ENCODE measurements around the gene PRM1. TPM values are rescaled to one million over a fixed set of nuclear protein-coding genes. Genes with fewer than 3 reads are reported as not detected.
"Not testable (repeated sequence)": the region's sequence is repeated elsewhere in the genome, so short reads cannot be mapped to it uniquely, and the experiment has no call there.

The PRM1 gene
- polyA plus RNA-seq, 2 of the 4 experiments (the other 2 are of a cell fraction): not detected

DNA sequence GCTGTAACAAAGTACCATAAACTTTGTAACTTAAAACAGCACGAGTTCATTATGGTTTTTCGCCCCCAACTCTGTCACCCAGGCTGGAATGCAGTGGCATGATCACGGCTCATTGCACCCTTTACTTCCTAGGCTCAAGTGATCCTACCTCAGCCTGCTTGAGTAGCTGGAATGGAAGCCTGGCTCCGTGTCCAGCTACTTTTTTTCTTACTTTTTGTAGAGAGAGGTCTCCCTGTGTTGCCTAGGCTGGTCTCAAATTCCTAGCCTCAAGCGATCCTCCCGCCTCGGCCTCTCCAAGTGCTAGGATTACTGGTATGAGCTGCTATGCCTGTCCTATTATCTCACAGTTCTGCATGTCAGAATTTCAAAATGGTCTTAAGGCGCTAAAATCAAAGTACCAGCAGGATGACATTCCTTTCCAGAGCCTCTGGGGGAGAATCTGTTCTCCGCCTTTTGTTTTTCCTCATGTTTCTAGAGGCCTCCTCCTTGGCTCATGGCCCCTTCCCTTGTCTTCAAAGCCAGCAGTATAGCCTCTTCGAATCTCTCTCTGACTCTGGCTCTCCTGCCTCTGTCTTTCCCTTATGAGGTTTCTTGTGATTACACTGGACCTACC lies 10.1 kb upstream of the PRM1 start:
- POLR2A ChIA-PET: no interaction called here
- Histone ChIP-seq H3K27ac (no peak overlapping the region), H3K4me1 (no peaks in the 10 kb centered on the region), H3K9me3 (no peaks in the 10 kb centered on the region), H3K4me3 (no peak overlapping the region), H3K4me2 (no peak overlapping the region)
- TF ChIP-seq, protein P1, sequence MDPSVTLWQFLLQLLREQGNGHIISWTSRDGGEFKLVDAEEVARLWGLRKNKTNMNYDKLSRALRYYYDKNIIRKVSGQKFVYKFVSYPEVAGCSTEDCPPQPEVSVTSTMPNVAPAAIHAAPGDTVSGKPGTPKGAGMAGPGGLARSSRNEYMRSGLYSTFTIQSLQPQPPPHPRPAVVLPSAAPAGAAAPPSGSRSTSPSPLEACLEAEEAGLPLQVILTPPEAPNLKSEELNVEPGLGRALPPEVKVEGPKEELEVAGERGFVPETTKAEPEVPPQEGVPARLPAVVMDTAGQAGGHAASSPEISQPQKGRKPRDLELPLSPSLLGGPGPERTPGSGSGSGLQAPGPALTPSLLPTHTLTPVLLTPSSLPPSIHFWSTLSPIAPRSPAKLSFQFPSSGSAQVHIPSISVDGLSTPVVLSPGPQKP (IDR thresholded peaks at IDR 0.05; ENCODE audit: low read depth, low read length): no peak
- TF ChIP-seq NFE2L2 (conservative IDR thresholded peaks at IDR 0.05; ENCODE audit: low read length) (no peak), MYC (IDR thresholded peaks at IDR 0.05; ENCODE audit: borderline replicate concordance, low read length) (no peak), FOSB (CRISPR knock-in tag; IDR thresholded peaks at IDR 0.05) (no peak)
- WGBS (ENCODE audit: missing lambda C conversion rate): 52% methylated on average over 10 of the region's 10 CpGs
- DNase-seq (ENCODE audit: low read depth in 1 of 2, low spot score in 1 of 2) (no peak), ATAC-seq (no peak), FAIRE-seq (no peak)
- CTCF ChIA-PET: interaction anchor here (0.9 to 1.6 kb wide), 2 partner anchors 35 to 328 kb away, joined by 3 to 7 read pairs; partner anchors contain the start of gene SOCS1

GRCh38 chr16:11290102-11290893 lies 9.2 kb upstream of the PRM1 start:
- 46% methylated on average over 8 of the region's 8 CpGs for WGBS (ENCODE audit: missing lambda C conversion rate)
- no peak overlapping the region for H3K27ac ChIP-seq
- ChIA-PET CTCF (interaction anchor here (1.6 kb wide), 1 partner anchor 34 kb away, joined by 7 read pairs; the partner anchor contains the start of gene SOCS1), POLR2A (no interaction called here)
- no peaks in the 10 kb centered on the region for H3K4me1 ChIP-seq
- FAIRE-seq (no peak), ATAC-seq (no peak), DNase-seq (ENCODE audit: low read depth in 1 of 2, low spot score in 1 of 2) (no peak)
- no peak overlapping the region for H3K4me3 ChIP-seq
- H3K4me2 ChIP-seq: no peak overlapping the region
- TF ChIP-seq SMC3 (IDR thresholded peaks at IDR 0.05) (no peak), ZNF302 (CRISPR knock-in tag; IDR thresholded peaks at IDR 0.05) (no peak), NR3C1 (IDR thresholded peaks at IDR 0.05) (no peak), USF2 (IDR thresholded peaks at IDR 0.05) (no peak), JUN (IDR thresholded peaks at IDR 0.05) (no peak), EHF (CRISPR knock-in tag; IDR thresholded peaks at IDR 0.05) (no peak)
- TF ChIP-seq, protein P2, sequence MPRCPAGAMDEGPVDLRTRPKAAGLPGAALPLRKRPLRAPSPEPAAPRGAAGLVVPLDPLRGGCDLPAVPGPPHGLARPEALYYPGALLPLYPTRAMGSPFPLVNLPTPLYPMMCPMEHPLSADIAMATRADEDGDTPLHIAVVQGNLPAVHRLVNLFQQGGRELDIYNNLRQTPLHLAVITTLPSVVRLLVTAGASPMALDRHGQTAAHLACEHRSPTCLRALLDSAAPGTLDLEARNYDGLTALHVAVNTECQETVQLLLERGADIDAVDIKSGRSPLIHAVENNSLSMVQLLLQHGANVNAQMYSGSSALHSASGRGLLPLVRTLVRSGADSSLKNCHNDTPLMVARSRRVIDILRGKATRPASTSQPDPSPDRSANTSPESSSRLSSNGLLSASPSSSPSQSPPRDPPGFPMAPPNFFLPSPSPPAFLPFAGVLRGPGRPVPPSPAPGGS (IDR thresholded peaks at IDR 0.05): no peak
- no peaks in the 10 kb centered on the region for H3K9me3 ChIP-seq

GRCh38 chr16:11289696-11290095 lies 8.6 kb upstream of the PRM1 start:
- not testable (repeated sequence) for ATAC-seq; DNase-seq (ENCODE audit: low read depth in 1 of 2, low spot score in 1 of 2); H3K4me3 ChIP-seq; H3K9me3 ChIP-seq; H3K4me1 ChIP-seq; H3K4me2 ChIP-seq; H3K27ac ChIP-seq; FAIRE-seq
- WGBS (ENCODE audit: missing lambda C conversion rate): 47% methylated on average over 4 of the region's 4 CpGs
- ChIA-PET POLR2A (interaction anchor here (1.6 kb wide), 1 partner anchor 34 kb away, joined by 7 read pairs; the partner anchor contains the start of gene SOCS1), CTCF (interaction anchor here (0.8 to 1.2 kb wide), 2 partner anchors 32 to 325 kb away, joined by 3 to 4 read pairs; no protein-coding TSS in a partner anchor)

GRCh38 chr16:11289202-11289601 lies 8.1 kb upstream of the PRM1 start:
- TF ChIP-seq NR3C1 (IDR thresholded peaks at IDR 0.05) (no peak), KDM5A (IDR thresholded peaks at IDR 0.05) (no peak), JUN (IDR thresholded peaks at IDR 0.05) (no peak), SREBF2 (IDR thresholded peaks at IDR 0.05) (no peak), CHD2 (IDR thresholded peaks at IDR 0.05; ENCODE audit: low read length, partially characterized antibody) (no peak), RNF2 (IDR thresholded peaks at IDR 0.05; ENCODE audit: borderline replicate concordance, low read depth) (no peak), MAFK (IDR thresholded peaks at IDR 0.05; ENCODE audit: partially characterized antibody) (no peak), RCOR1 (IDR thresholded peaks at IDR 0.05; ENCODE audit: low read depth, low read length) (no peak), HOXA7 (CRISPR knock-in tag; IDR thresholded peaks at IDR 0.05) (no peak), ESRRA (IDR thresholded peaks at IDR 0.05; ENCODE audit: borderline replicate concordance, low read length) (no peak), CHD4 (IDR thresholded peaks at IDR 0.05; ENCODE audit: borderline replicate concordance) (no peak), GATA3 (IDR thresholded peaks at IDR 0.05; ENCODE audit: borderline replicate concordance) (no peak)
- TF ChIP-seq, protein P1 (IDR thresholded peaks at IDR 0.05; ENCODE audit: low read depth, low read length): no peak
- TF ChIP-seq, protein P3, sequence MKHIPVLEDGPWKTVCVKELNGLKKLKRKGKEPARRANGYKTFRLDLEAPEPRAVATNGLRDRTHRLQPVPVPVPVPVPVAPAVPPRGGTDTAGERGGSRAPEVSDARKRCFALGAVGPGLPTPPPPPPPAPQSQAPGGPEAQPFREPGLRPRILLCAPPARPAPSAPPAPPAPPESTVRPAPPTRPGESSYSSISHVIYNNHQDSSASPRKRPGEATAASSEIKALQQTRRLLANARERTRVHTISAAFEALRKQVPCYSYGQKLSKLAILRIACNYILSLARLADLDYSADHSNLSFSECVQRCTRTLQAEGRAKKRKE (CRISPR knock-in tag; IDR thresholded peaks at IDR 0.05; ENCODE audit: low read depth): no peak
- no peak for DNase-seq (ENCODE audit: low read depth in 1 of 2, low spot score in 1 of 2)
- CTCF ChIA-PET: interaction anchor here (0.8 to 1.2 kb wide), 2 partner anchors 32 to 325 kb away, joined by 3 to 4 read pairs; no protein-coding TSS in a partner anchor
- FAIRE-seq: no peak
- no peak for ATAC-seq
- Histone ChIP-seq H3K27ac (no peak overlapping the region), H3K9me3 (no peaks in the 10 kb centered on the region), H3K4me3 (no peak overlapping the region), H3K4me1 (no peaks in the 10 kb centered on the region), H3K4me2 (no peak overlapping the region)
- POLR2A ChIA-PET: interaction anchor here (1.6 kb wide), 1 partner anchor 33 kb away, joined by 7 read pairs; the partner anchor contains the start of gene SOCS1
- 89% methylated on average over 2 of the region's 2 CpGs for WGBS (ENCODE audit: missing lambda C conversion rate)
